T-cell (primary cell): Measurements from ENCODE around the gene ERN1. TPM values are rescaled to one million over a fixed set of nuclear protein-coding genes. Genes with fewer than 3 reads are reported as not detected.
A peak's percentile ranks its signal among the peaks of the same experiment; 100 is the strongest.

Experiments
- ATAC-seq, 4 experiments: fragments of 200-7000 bp in 3 of 4; fragments of 150-1000 bp in 1 of 4; cut with Tn5 transposase; replicated peaks in 1 of 4; 1 replicate in 3 of 4; 2 replicates in 1 of 4; pipeline ENCODE4 v1.10.0; 2021; ENCODE audit warnings: moderate library complexity in 3 of 4, mild to moderate bottlenecking in 2 of 4, moderate number of reproducible peaks in 1 of 4
- CTCF ChIA-PET, 2 donors: fragments of 300-600 bp; sonication (Branson Sonifier 250); formaldehyde crosslinking; loops; one replicate each; lab custom pipeline; 2022; ENCODE audit warnings: antibody characterized with exemption in 2 of 2; lab: Charles Lee
- POLR2A ChIA-PET, 2 donors: fragments of 300-600 bp; sonication (Branson Sonifier 250); formaldehyde crosslinking; loops; one replicate each; lab custom pipeline; 2022; ENCODE audit warnings: antibody characterized with exemption in 2 of 2; lab: Charles Lee
- DNase-seq, 35 experiments: peaks; one replicate each; pipeline versions ENCODE4 v3.0.0 to v3.0.0-alpha.2; 2013 to 2023
- H3K27ac ChIP-seq: one replicate; pipeline ENCODE4 v1.5.1; 2013; ENCODE audit warnings: low read length
- H3K27me3 ChIP-seq, 2 experiments: replicated peaks in 1 of 2; 1 replicate in 1 of 2; 2 replicates in 1 of 2; pipeline versions ENCODE4 v1.6.1 to v1.7.0; 2013; ENCODE audit warnings: low read length in 1 of 2, mixed read lengths in 1 of 2; ENCODE audit not compliant: control insufficient read depth in 2 of 2, insufficient read depth in 2 of 2; ENCODE audit errors: extremely low read depth in 1 of 2
- H3K36me3 ChIP-seq, 2 donors: 1 replicate in 1 of 2; 2 replicates in 1 of 2; pipeline versions ENCODE4 v1.6.1 to v1.7.0; 2013; ENCODE audit warnings: low read length in 1 of 2; ENCODE audit not compliant: control insufficient read depth in 2 of 2, insufficient read depth in 1 of 2; ENCODE audit errors: extremely low read depth in 1 of 2
- H3K4me1 ChIP-seq, 2 experiments: 1 replicate in 1 of 2; 2 replicates in 1 of 2; pipeline versions ENCODE4 v1.6.1 to v1.7.0; 2013; ENCODE audit warnings: low read length in 2 of 2, mixed read lengths in 1 of 2; ENCODE audit not compliant: insufficient read depth in 2 of 2, control insufficient read depth in 1 of 2; ENCODE audit errors: extremely low read depth in 1 of 2
- H3K4me3 ChIP-seq, 2 donors: 1 replicate in 1 of 2; 2 replicates in 1 of 2; pipeline versions ENCODE4 v1.5.1 to v1.7.0; 2013; ENCODE audit warnings: mild to moderate bottlenecking in 2 of 2, low read length in 1 of 2, moderate library complexity in 1 of 2; ENCODE audit not compliant: control insufficient read depth in 1 of 2; ENCODE audit errors: extremely low read depth in 1 of 2
- H3K9me3 ChIP-seq: 2 replicates; pipeline ENCODE4 v1.7.0; 2013
- H3K27ac Mint-ChIP-seq, 2 donors: one replicate each; pipeline ENCODE4 v1.8.0; 2020 to 2021; ENCODE audit warnings: mild to moderate bottlenecking in 2 of 2, mixed read lengths in 2 of 2
- H3K27me3 Mint-ChIP-seq, 2 donors: one replicate each; pipeline ENCODE4 v1.8.0; 2021 to 2022; ENCODE audit warnings: mixed read lengths in 2 of 2
- H3K36me3 Mint-ChIP-seq: one replicate; pipeline ENCODE4 v1.8.0; 2021; ENCODE audit warnings: mixed read lengths
- H3K4me1 Mint-ChIP-seq, 3 donors: one replicate each; pipeline ENCODE4 v1.8.0; 2020 to 2022; ENCODE audit warnings: mixed read lengths in 3 of 3, mild to moderate bottlenecking in 1 of 3
- H3K4me3 Mint-ChIP-seq, 3 donors: one replicate each; pipeline ENCODE4 v1.8.0; 2020 to 2022; ENCODE audit warnings: mild to moderate bottlenecking in 3 of 3, mixed read lengths in 3 of 3, moderate library complexity in 3 of 3
- H3K9me3 Mint-ChIP-seq, 3 donors: one replicate each; pipeline ENCODE4 v1.8.0; 2020 to 2022; ENCODE audit warnings: mixed read lengths in 3 of 3
- WGBS: methylation state at CpG from one replicate; pipeline ENCODE4 v1.1.5; 2013; ENCODE audit warnings: missing lambda C conversion rate; ENCODE audit not compliant: insufficient coverage; 5-methylcytosine and 5-hydroxymethylcytosine counted together
- total RNA-seq, 35 experiments: library from RNA in 6 of 35; stranded (reverse) in 6 of 35; fragments of 120-200 nt in 1 of 35; gene quantifications; one replicate each; pipeline versions ENCODE4 v1.2.1 to v1.2.4 and lab custom pipeline; 2013 to 2026

ERN1 gene
- total RNA-seq, 5 donors from 2014 or later (not counting 1 experiment from before 2014, with no cell fraction given), result 71.2 to 146 (median 112) TPM

DNA sequence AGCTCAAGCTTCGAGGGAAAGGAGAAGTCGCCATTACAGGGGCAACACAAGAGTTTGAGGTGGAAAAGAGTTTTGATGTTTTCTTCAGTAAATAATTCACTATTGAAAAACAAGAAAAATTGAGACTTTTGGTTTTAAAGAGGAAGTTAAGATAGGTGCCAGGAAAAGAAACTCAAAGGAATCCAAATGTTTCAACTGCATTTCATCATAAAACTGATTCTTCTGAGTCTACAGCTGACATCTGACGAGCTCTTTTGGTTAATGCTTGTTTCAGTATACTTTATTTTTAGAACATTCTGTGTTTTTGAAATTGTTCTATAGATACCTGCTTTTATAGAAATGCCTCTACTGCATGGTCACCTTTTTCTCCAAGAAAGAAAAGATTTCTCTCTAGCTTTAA is 54.0 kb downstream of the ERN1 start:
- POLR2A ChIA-PET, result interaction anchor here in 1 of 2 donors (0.7 kb wide), 1 partner anchor 43 kb away, joined by 3 read pairs; no protein-coding TSS in a partner anchor

DNA sequence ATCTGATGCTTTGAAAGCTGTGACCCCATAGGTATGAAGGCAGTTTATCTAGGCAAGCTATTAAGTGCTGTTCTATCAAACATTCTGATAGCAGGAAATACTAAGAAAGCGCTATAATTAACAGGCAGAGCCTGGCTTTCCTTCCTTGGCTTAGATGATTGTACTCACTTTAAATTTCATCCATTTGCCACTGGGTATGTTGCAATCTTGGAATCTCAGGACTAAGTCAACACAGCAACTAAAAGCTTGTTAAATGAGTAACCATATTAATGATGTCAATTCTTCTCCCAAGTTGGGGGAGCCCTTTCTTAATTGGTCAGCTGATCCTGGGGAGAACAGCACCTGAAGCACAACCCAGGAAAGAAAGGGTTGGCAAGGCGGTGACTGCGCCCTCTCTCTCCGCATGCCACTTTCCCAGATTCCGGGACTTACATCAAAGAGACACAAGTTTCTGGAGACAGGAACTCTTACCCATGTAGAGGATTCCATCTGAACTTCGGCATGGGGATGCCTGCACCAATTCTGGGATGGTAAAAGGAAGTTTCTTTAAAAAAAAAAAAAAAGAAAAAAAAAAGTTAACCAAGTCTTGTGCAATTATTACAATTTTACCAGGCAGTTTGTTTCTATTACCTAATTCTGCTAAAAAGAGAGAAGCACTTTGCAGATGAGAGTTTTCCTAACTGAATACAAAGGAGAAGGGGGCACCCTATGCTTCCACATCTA is 55.1 kb downstream of the ERN1 start:
- Histone ChIP-seq H3K4me1 (peaks cover 2 to 4% of the 10 kb centered on the region in 2 experiments), H3K9me3 (no peaks in the 10 kb centered on the region), H3K4me3 (no peak overlapping the region), H3K27me3 (no peaks in the 10 kb centered on the region), H3K36me3 (peaks cover 3 to 72% of the 10 kb centered on the region in 2 donors), H3K27ac (no peak overlapping the region)
- ChIA-PET CTCF (interaction anchor here (0.6 to 1.4 kb wide), 3 partner anchors 22 to 759 kb away, joined by 3 to 4 read pairs (median 3); no protein-coding TSS in a partner anchor), POLR2A (no interaction called here)
- no peak for DNase-seq
- H3K9me3 Mint-ChIP-seq, result peaks cover 4 to 10% (median 4%) of the 10 kb centered on the region in 3 donors
- H3K4me3 Mint-ChIP-seq, result no peak overlapping the region
- ATAC-seq, result no peak
- H3K27ac Mint-ChIP-seq, result peak overlapping the region in 1 of 2 donors; percentile 88
- H3K36me3 Mint-ChIP-seq, result peaks cover 76% of the 10 kb centered on the region
- no peaks in the 10 kb centered on the region for H3K27me3 Mint-ChIP-seq
- WGBS, result 100% methylated on average over 1 of the region's 6 CpGs
- H3K4me1 Mint-ChIP-seq, result peaks cover 5 to 34% (median 20%) of the 10 kb centered on the region in 3 donors

More for the DNA sequence above, 54.0 kb downstream of the ERN1 start:
- no peak for ATAC-seq
- Histone ChIP-seq H3K4me1 (peaks cover 7 to 9% of the 10 kb centered on the region in 2 experiments), H3K36me3 (peaks cover 0 to 61% of the 10 kb centered on the region in 2 donors), H3K4me3 (no peak overlapping the region), H3K27ac (no peak overlapping the region), H3K27me3 (no peaks in the 10 kb centered on the region), H3K9me3 (no peaks in the 10 kb centered on the region)
- peaks cover 72% of the 10 kb centered on the region for H3K36me3 Mint-ChIP-seq
- peaks cover 0 to 2% (median 0%) of the 10 kb centered on the region in 3 donors for H3K9me3 Mint-ChIP-seq
- peak overlapping the region; percentile 74 to 88 for H3K27ac Mint-ChIP-seq
- no CpG with 5 or more reads among the region's 3 CpGs for WGBS
- no peak for DNase-seq
- H3K4me3 Mint-ChIP-seq, result no peak overlapping the region
- CTCF ChIA-PET, result interaction anchor here (0.5 to 1.3 kb wide), 4 partner anchors 58 to 272 kb away, joined by 3 to 4 read pairs (median 4); no protein-coding TSS in a partner anchor
- H3K4me1 Mint-ChIP-seq, result peaks cover 14 to 45% (median 28%) of the 10 kb centered on the region in 3 donors
- H3K27me3 Mint-ChIP-seq, result no peaks in the 10 kb centered on the region

DNA sequence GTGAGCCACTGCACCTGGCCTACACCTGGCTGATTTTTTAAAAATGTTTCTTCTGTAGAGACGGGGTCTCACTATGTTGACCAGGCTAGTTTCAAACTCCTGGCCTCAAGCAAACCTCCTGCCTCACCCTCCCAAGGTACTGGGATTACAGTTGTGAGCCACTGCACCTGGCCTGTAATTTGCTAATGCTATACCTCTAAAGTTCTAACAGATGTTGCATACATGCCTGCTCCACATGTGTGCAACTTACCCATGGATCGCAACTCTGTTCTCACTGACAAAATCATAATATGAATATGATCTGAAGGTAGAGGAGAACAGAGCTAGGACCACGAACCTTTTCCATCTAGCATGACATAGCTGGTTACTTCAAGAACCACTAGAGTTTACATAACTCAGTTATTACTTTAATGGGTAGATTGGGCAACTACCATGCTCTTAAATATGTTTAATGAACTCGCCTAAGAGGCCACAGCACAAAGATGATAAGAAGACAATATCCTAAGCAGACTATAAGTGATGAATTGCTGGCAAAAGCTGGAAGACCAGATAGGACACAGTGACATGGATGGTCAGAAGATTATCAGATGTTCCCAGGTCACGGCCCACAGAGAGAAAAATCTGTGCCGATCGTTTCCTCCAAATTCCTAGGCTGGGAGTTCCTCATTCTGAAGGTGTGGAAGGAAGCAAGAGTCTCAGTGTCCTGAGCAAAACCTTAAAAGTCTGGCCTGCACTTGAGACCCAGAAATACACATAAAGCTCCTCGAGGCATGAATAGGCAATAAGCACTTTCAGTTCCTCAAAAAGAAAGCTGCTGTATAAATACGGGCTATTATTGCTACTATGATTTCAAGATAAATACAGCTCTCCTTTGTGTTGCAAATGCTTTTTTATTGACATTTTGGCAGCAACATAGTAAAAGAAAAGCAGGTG is 55.9 kb downstream of the ERN1 start:
- Mint-ChIP-seq H3K27me3 (no peaks in the 10 kb centered on the region), H3K9me3 (peaks cover 4 to 18% (median 10%) of the 10 kb centered on the region in 3 donors), H3K4me3 (no peak overlapping the region), H3K27ac (peak overlapping the region in 1 of 2 donors; percentile 77), H3K36me3 (peaks cover 80% of the 10 kb centered on the region), H3K4me1 (peaks cover 4 to 27% (median 18%) of the 10 kb centered on the region in 3 donors)
- Histone ChIP-seq H3K4me3 (no peak overlapping the region), H3K4me1 (peaks cover 2 to 4% of the 10 kb centered on the region in 2 experiments), H3K27me3 (no peaks in the 10 kb centered on the region), H3K36me3 (peaks cover 8 to 73% of the 10 kb centered on the region in 2 donors), H3K27ac (peak overlapping the region; percentile 5), H3K9me3 (no peaks in the 10 kb centered on the region)
- DNase-seq, result no peak
- no peak for ATAC-seq
- POLR2A ChIA-PET, result no interaction called here
- CTCF ChIA-PET, result interaction anchor here (0.6 to 1.4 kb wide), 2 partner anchors 21 to 758 kb away, joined by 3 to 4 read pairs; no protein-coding TSS in a partner anchor
- WGBS, result 77% methylated on average over 5 of the region's 9 CpGs

DNA sequence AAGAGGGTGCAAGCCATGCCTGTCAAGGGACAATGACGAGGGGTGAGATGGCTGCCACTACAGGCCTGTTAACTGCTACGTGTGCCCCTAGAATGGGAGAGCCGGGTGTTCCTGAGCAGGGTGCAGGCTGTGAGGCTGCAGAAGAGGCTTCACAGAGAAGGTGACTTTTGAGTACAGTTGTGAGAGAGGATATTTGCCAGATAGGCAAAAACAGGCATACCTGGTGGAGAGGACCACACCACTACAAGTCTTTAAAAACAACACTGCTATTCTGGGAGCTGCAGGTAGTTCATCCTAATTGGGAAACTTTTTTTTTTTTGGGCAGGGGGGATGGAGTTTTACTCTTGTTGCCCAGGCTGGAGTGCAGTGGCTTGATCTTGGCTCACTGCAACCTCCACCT is 58.8 kb downstream of the ERN1 start:
- Mint-ChIP-seq H3K36me3 (peaks cover 81% of the 10 kb centered on the region), H3K4me3 (no peak overlapping the region), H3K27me3 (no peaks in the 10 kb centered on the region), H3K4me1 (peaks cover 3 to 38% (median 28%) of the 10 kb centered on the region in 3 donors), H3K9me3 (peaks cover 4 to 25% (median 13%) of the 10 kb centered on the region in 3 donors), H3K27ac (peak overlapping the region in 1 of 2 donors; percentile 61)
- H3K36me3 ChIP-seq, result peaks cover 10 to 74% of the 10 kb centered on the region in 2 donors
- H3K4me1 ChIP-seq, result peaks cover 7 to 20% of the 10 kb centered on the region in 2 experiments
- H3K4me3 ChIP-seq, result no peak overlapping the region
- no peak overlapping the region for H3K27ac ChIP-seq
- DNase-seq, result no peak
- ChIA-PET CTCF (interaction anchor here in 1 of 2 donors (1.0 kb wide), 1 partner anchor 42 kb away, joined by 3 read pairs; no protein-coding TSS in a partner anchor), POLR2A (interaction anchor here (0.7 to 0.8 kb wide), 2 partner anchors 13 to 20 kb away, joined by 3 to 6 read pairs; no protein-coding TSS in a partner anchor)
- H3K9me3 ChIP-seq, result peaks cover 2% of the 10 kb centered on the region
- 100% methylated on average over 2 of the region's 3 CpGs for WGBS
- H3K27me3 ChIP-seq, result no peaks in the 10 kb centered on the region
- no peak for ATAC-seq

DNA sequence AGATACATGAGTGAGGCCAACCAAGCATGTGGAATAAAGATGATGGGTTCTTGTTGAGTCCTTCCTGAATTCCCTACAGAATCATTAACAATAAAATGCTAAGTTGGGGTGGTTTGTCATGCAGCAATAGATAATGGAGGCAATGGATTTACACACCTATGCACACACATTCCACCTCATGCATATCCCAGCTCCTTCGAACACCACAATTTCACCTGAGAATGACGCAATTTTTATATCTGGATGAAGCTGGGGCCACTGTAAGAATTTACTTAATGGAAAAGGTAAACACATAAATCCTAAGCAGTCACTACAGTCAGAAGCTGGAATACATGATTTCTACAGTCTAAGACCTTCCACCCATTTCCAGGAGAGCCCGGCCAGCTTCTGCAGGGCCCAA is 59.7 kb downstream of the ERN1 start:
- no CpG with 5 or more reads among the region's 3 CpGs for WGBS
- Histone ChIP-seq H3K4me3 (no peak overlapping the region), H3K27me3 (no peaks in the 10 kb centered on the region), H3K36me3 (peaks cover 10 to 76% of the 10 kb centered on the region in 2 donors), H3K27ac (no peak overlapping the region), H3K9me3 (peaks cover 2% of the 10 kb centered on the region), H3K4me1 (peaks cover 8 to 27% of the 10 kb centered on the region in 2 experiments)
- ChIA-PET CTCF (interaction anchor here (0.7 to 0.8 kb wide), 2 partner anchors 50 to 64 kb away, joined by 3 read pairs; partner anchors contain the start of gene ICAM2 (in 1 of the 2)), POLR2A (interaction anchor here in 1 of 2 donors (0.6 kb wide), 1 partner anchor 183 kb away, joined by 3 read pairs; no protein-coding TSS in a partner anchor)
- peaks cover 0 to 39% (median 26%) of the 10 kb centered on the region in 3 donors for H3K4me1 Mint-ChIP-seq
- no peak for DNase-seq
- no peak overlapping the region for H3K4me3 Mint-ChIP-seq
- peaks cover 78% of the 10 kb centered on the region for H3K36me3 Mint-ChIP-seq
- H3K9me3 Mint-ChIP-seq, result peaks cover 4 to 25% (median 13%) of the 10 kb centered on the region in 3 donors
- H3K27ac Mint-ChIP-seq, result peak overlapping the region in 1 of 2 donors; percentile 21
- H3K27me3 Mint-ChIP-seq, result no peaks in the 10 kb centered on the region
- no peak for ATAC-seq
